SU-DHL-6 (cell line): Measurements from ENCODE around the gene SNX1.
"Not testable (repeated sequence)": the region's sequence is repeated elsewhere in the genome, so short reads cannot be mapped to it uniquely, and the experiment has no call there.

Experiments used
- H2AFZ ChIP-seq: fragments of 200-600 bp; sonication (generic); 2 replicates; pipeline ENCODE4 v1.6.1; 2014; ENCODE audit warnings: low read depth, mild to moderate bottlenecking, moderate library complexity, mixed read lengths, antibody characterized with exemption, low read length; ENCODE audit not compliant: severe bottlenecking
- H3F3A ChIP-seq: fragments of 200-600 bp; shearing (Covaris generic); 2 replicates; pipeline ENCODE4 v1.6.0; 2016; ENCODE audit warnings: antibody characterized with exemption, mild to moderate bottlenecking; ENCODE audit not compliant: insufficient read depth
- H3K27ac ChIP-seq: fragments of 200-600 bp; sonication (generic); 2 replicates; pipeline ENCODE4 v1.5.1; 2016; ENCODE audit warnings: low read depth, mild to moderate bottlenecking, low read length, moderate library complexity, mixed read lengths
- H3K27me3 ChIP-seq: fragments of 200-600 bp; sonication (generic), shearing (Covaris generic); 2 replicates; pipeline ENCODE4 v1.6.0; 2014; ENCODE audit warnings: mild to moderate bottlenecking, low read length
- H3K36me3 ChIP-seq: fragments of 200-600 bp; sonication (generic); 2 replicates; pipeline ENCODE4 v1.6.1; 2014; ENCODE audit warnings: mild to moderate bottlenecking, low read length, mixed read lengths
- H3K4me2 ChIP-seq: fragments of 300-600, 200-600 bp; shearing (Covaris generic), sonication (generic); 2 replicates; pipeline ENCODE4 v1.6.0; 2014; ENCODE audit warnings: low read length, low read depth, mild to moderate bottlenecking; ENCODE audit not compliant: poor library complexity, severe bottlenecking
- H3K4me3 ChIP-seq: fragments of 200-600 bp; sonication (generic); 2 replicates; pipeline ENCODE4 v1.5.1; 2014; ENCODE audit warnings: antibody characterized with exemption, low read length, mild to moderate bottlenecking, mixed read lengths; ENCODE audit not compliant: insufficient read depth, poor library complexity, severe bottlenecking
- H3K79me2 ChIP-seq: fragments of 200-600 bp; sonication (generic); 2 replicates; pipeline ENCODE4 v1.6.1; 2014; ENCODE audit warnings: mild to moderate bottlenecking, low read length, moderate library complexity; ENCODE audit not compliant: insufficient read depth
- H3K9ac ChIP-seq: fragments of 200-600 bp; sonication (generic); 2 replicates; pipeline ENCODE4 v1.7.0; 2014; ENCODE audit warnings: mild to moderate bottlenecking, low read length
- H3K9me2 ChIP-seq: fragments of 200-600 bp; sonication (generic); replicated peaks from 2 replicates; pipeline ENCODE4 v1.6.1; 2014; ENCODE audit warnings: low read length; ENCODE audit not compliant: insufficient read depth
- H3K9me3 ChIP-seq: fragments of 200-600 bp; sonication (generic); 2 replicates; pipeline ENCODE4 v1.6.1; 2014; ENCODE audit warnings: low read length, mixed read lengths; ENCODE audit not compliant: insufficient read depth
- H4K20me1 ChIP-seq: fragments of 200-600 bp; sonication (generic); 2 replicates; pipeline ENCODE4 v1.6.1; 2014; ENCODE audit warnings: low read depth, mild to moderate bottlenecking, antibody characterized with exemption, low read length, moderate library complexity, mixed read lengths
- CTCF ChIP-seq: fragments of 200-600 bp; sonication (generic); IDR thresholded peaks from one replicate; pipeline ENCODE4 v1.5.1; 2017; ENCODE audit warnings: antibody characterized with exemption, mild to moderate bottlenecking, low read length, moderate library complexity; ENCODE audit not compliant: insufficient read depth, poor library complexity, severe bottlenecking
- EZH2phosphoT487 ChIP-seq: fragments of 200-600 bp; sonication (generic), shearing (Covaris generic); conservative IDR thresholded peaks from 2 replicates; pipeline ENCODE4 v1.6.1; 2018; ENCODE audit warnings: mild to moderate bottlenecking, antibody characterized with exemption, low read length, moderate library complexity, mixed read lengths

The SNX1 gene

DNA sequence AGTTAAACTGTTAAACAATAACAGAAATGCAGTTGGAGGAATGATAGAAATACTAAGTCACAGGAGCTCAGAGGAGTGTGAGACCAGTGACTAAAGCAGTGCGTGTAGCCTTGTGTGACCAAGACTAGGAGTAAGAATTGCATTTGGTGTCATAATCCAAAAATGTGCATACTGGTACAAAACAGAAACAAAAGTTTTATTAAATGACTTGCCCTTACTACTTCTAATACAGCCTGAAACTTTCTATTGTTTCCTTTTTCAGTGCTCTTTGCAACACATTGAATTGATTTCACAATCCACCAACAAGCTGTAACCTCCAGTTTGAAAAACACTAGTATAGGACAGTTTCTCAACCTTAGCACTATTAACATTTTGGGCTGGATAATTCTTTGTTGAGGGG, 17.1 kb downstream of the SNX1 start:
- Histone ChIP-seq H3K4me3 (no peak overlapping the region), H3F3A (no peaks in the 10 kb centered on the region), H3K36me3 (peaks cover 8% of the 10 kb centered on the region; the same call in 1 of the 2 replicates), H2AFZ (no peak overlapping the region), H3K27ac (no peak overlapping the region), H3K9me3 (no peaks in the 10 kb centered on the region), H3K9ac (no peak overlapping the region), H3K4me2 (no peak overlapping the region), H3K79me2 (peaks cover 47% of the 10 kb centered on the region), H3K27me3 (no peaks in the 10 kb centered on the region), H3K9me2 (no peaks in the 10 kb centered on the region), H4K20me1 (no peaks in the 10 kb centered on the region)
- TF ChIP-seq EZH2phosphoT487 (no peak), CTCF (no peak)

DNA sequence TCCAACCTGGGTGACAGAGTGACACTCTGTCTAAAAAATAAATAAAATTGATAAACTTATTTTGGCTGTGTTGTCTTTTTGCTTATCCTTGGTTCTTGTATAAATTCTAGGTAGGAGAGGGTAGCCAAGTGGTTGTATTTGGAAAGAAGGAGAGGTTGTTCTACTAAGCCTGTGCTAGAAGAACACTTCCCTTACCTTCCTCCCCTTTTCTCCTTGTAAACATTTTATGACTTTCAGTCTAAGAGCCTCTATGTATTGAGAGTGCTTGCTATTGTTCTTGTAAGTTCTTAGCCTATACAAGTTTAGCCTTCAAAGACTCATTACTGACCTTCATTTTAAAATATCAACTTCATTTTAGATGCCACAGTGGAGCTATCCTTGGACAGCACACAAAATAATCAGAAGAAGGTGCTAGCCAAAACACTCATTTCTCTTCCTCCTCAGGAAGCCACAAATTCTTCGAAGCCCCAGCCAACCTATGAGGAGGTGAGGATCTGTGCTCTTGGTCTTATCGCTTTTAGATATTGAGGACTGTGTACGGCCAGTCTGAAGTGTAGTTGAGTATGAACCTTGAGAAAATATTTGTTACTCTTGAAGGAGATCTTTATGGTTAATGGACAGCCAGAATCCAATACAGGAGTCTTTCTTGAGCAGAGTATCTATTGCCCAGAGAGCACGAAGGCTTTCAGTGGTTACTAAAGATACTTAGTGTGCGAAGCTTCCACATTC, 22.1 kb downstream of the SNX1 start:
- no peaks in the 10 kb centered on the region for H3F3A ChIP-seq
- no peaks in the 10 kb centered on the region for H3K27me3 ChIP-seq
- H3K9ac ChIP-seq: no peak overlapping the region
- H3K9me2 ChIP-seq: no peaks in the 10 kb centered on the region
- H3K4me2 ChIP-seq: no peak overlapping the region
- no peak overlapping the region for H2AFZ ChIP-seq
- no peak for TF ChIP-seq EZH2phosphoT487
- no peak for TF ChIP-seq CTCF
- H3K27ac ChIP-seq: no peak overlapping the region
- H4K20me1 ChIP-seq: no peaks in the 10 kb centered on the region
- peaks cover 22% of the 10 kb centered on the region; the same call in 1 of the 2 replicates for H3K36me3 ChIP-seq
- H3K79me2 ChIP-seq: no peaks in the 10 kb centered on the region
- no peaks in the 10 kb centered on the region for H3K9me3 ChIP-seq
- no peak overlapping the region for H3K4me3 ChIP-seq

DNA sequence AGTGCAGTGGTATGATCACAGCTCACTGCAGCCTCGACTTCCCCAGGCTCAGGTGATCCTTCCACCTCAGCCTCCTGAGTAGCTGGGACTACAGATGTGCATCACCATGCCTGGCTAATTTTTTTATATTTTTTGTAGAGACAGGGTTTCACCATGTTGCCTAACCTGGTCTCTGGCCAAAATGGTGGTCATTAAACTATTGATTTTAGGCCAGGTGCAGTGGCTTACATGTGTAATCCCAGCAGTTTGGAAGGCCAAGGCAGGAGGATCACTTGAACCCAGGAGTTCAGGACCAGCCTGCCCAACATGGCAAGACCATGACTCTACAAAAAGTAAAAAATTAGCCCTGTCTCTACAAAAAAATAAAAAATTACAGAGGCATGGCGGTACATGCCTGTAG, 24.5 kb downstream of the SNX1 start:
- not testable (repeated sequence) for H3F3A ChIP-seq, H3K27me3 ChIP-seq, H3K79me2 ChIP-seq, H3K27ac ChIP-seq, H3K4me3 ChIP-seq, H3K9me3 ChIP-seq, H3K4me2 ChIP-seq, H4K20me1 ChIP-seq, H3K9me2 ChIP-seq, H3K9ac ChIP-seq, H2AFZ ChIP-seq
- peaks cover 20% of the 10 kb centered on the region; the same call in 1 of the 2 replicates for H3K36me3 ChIP-seq

DNA sequence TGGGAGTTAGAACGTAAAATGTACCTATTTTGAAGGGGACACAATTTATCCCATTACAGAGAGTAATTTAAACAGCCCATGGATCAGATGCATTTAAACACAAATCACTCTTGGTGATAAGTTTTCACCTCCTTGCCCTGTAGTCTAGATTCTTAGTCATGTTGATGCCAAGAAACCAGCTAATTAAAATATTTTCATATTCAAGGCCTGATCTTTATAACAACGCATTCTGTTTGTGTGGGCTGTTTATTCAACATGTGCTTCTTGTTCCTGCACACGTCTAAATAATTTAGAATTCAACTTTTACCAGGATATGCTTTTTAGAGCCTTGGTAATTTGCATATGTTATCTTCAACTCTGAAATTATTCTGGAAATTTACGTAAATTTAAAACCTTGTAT, 25.8 kb downstream of the SNX1 start:
- H3K4me2 ChIP-seq: no peak overlapping the region
- H3K4me3 ChIP-seq: no peak overlapping the region
- peaks cover 20% of the 10 kb centered on the region; the same call in 1 of the 2 replicates for H3K36me3 ChIP-seq
- no peak overlapping the region for H3K27ac ChIP-seq
- no peaks in the 10 kb centered on the region for H3K9me3 ChIP-seq
- no peaks in the 10 kb centered on the region for H3F3A ChIP-seq
- H3K9ac ChIP-seq: no peak overlapping the region
- no peaks in the 10 kb centered on the region for H3K27me3 ChIP-seq
- H4K20me1 ChIP-seq: no peaks in the 10 kb centered on the region
- no peak overlapping the region for H2AFZ ChIP-seq
- no peaks in the 10 kb centered on the region for H3K9me2 ChIP-seq
- no peaks in the 10 kb centered on the region for H3K79me2 ChIP-seq
- TF ChIP-seq EZH2phosphoT487 (no peak), CTCF (no peak)
